Measurements from ENCODE around the gene SYVN1.
A peak's percentile ranks its signal among the peaks of the same experiment; 100 is the strongest.

The SYVN1 gene

GRCh38 chr11:65133724-65134123, 595 bp downstream of the SYVN1 start:
- Mint-ChIP-seq H3K4me3 (peak overlapping the region; percentile 98), H3K36me3 (peaks cover 76% of the 10 kb centered on the region), H3K27ac (peak overlapping the region; percentile 100), H3K4me1 (peaks cover 53% of the 10 kb centered on the region), H3K9me3 (no peaks in the 10 kb centered on the region)
- ATAC-seq, result no peak
- DNase-seq (ENCODE audit: low spot score in 2 of 2), result no peak

GRCh38 chr11:65132988-65133700, 1.2 kb downstream of the SYVN1 start:
- peak overlapping the region; percentile 98 for H3K4me3 Mint-ChIP-seq
- ATAC-seq (no peak), DNase-seq (ENCODE audit: low spot score in 2 of 2) (no peak)
- peaks cover 81% of the 10 kb centered on the region for H3K36me3 Mint-ChIP-seq
- H3K9me3 Mint-ChIP-seq, result no peaks in the 10 kb centered on the region
- peaks cover 53% of the 10 kb centered on the region for H3K4me1 Mint-ChIP-seq
- H3K27ac Mint-ChIP-seq, result peak overlapping the region; percentile 100

- peaks cover 89% of the 10 kb centered on the region for H3K36me3 Mint-ChIP-seq
- peaks cover 53% of the 10 kb centered on the region for H3K4me1 Mint-ChIP-seq
- ATAC-seq (no peak), DNase-seq (ENCODE audit: low spot score in 2 of 2) (no peak)
- H3K27ac Mint-ChIP-seq, result peak overlapping the region; percentile 100
- peak overlapping the region; percentile 98 for H3K4me3 Mint-ChIP-seq
- H3K9me3 Mint-ChIP-seq, result no peaks in the 10 kb centered on the region
Measured at GRCh38 chr11:65132238-65132987, 1.9 kb downstream of the SYVN1 start.

- Mint-ChIP-seq H3K36me3 (peaks cover 94% of the 10 kb centered on the region), H3K9me3 (no peaks in the 10 kb centered on the region), H3K4me1 (peaks cover 53% of the 10 kb centered on the region), H3K4me3 (peak overlapping the region; percentile 98), H3K27ac (peak overlapping the region; percentile 100)
- DNase-seq (ENCODE audit: low spot score in 2 of 2) (no peak), ATAC-seq (no peak)
Measured at GRCh38 chr11:65131895-65132237, 2.5 kb downstream of the SYVN1 start.

- peaks cover 99% of the 10 kb centered on the region for H3K36me3 Mint-ChIP-seq
- H3K4me3 Mint-ChIP-seq, result no peak overlapping the region
- no peaks in the 10 kb centered on the region for H3K9me3 Mint-ChIP-seq
- H3K4me1 Mint-ChIP-seq, result peaks cover 49% of the 10 kb centered on the region
- DNase-seq (ENCODE audit: low spot score in 2 of 2) (no peak), ATAC-seq (no peak)
- H3K27ac Mint-ChIP-seq, result peak overlapping the region; percentile 43
Measured at GRCh38 chr11:65131417-65131776, 2.9 kb downstream of the SYVN1 start.

GRCh38 chr11:65130631-65131416, 3.5 kb downstream of the SYVN1 start:
- peak overlapping the region; percentile 43 for H3K27ac Mint-ChIP-seq
- peaks cover 43% of the 10 kb centered on the region for H3K4me1 Mint-ChIP-seq
- H3K36me3 Mint-ChIP-seq, result peaks cover 99% of the 10 kb centered on the region
- H3K4me3 Mint-ChIP-seq, result no peak overlapping the region
- no peaks in the 10 kb centered on the region for H3K9me3 Mint-ChIP-seq
- no peak for ATAC-seq
- DNase-seq (ENCODE audit: low spot score in 2 of 2), result no peak

GRCh38 chr11:65129649-65130441, 4.5 kb downstream of the SYVN1 start:
- DNase-seq (ENCODE audit: low spot score in 2 of 2) (no peak), ATAC-seq (no peak)
- Mint-ChIP-seq H3K4me1 (peaks cover 36% of the 10 kb centered on the region), H3K4me3 (no peak overlapping the region), H3K9me3 (no peaks in the 10 kb centered on the region), H3K27ac (peak overlapping the region; percentile 43), H3K36me3 (peaks cover 99% of the 10 kb centered on the region)

- no peaks in the 10 kb centered on the region for H3K9me3 Mint-ChIP-seq
- H3K4me1 Mint-ChIP-seq, result peaks cover 31% of the 10 kb centered on the region
- H3K36me3 Mint-ChIP-seq, result peaks cover 97% of the 10 kb centered on the region
- DNase-seq (ENCODE audit: low spot score in 2 of 2), result no peak
- no peak for ATAC-seq
- no peak overlapping the region for H3K4me3 Mint-ChIP-seq
- peak overlapping the region; percentile 48 for H3K27ac Mint-ChIP-seq
Measured at GRCh38 chr11:65128182-65129145, 5.9 kb downstream of the SYVN1 start.

GRCh38 chr11:65127473-65128181, 6.7 kb downstream of the SYVN1 start:
- H3K36me3 Mint-ChIP-seq, result peaks cover 90% of the 10 kb centered on the region
- no peak for ATAC-seq
- DNase-seq (ENCODE audit: low spot score in 2 of 2), result no peak
- H3K4me1 Mint-ChIP-seq, result peaks cover 23% of the 10 kb centered on the region
- H3K9me3 Mint-ChIP-seq, result no peaks in the 10 kb centered on the region
- H3K4me3 Mint-ChIP-seq, result no peak overlapping the region
- H3K27ac Mint-ChIP-seq, result peak overlapping the region; percentile 48

GRCh38 chr11:65126624-65127274, 7.6 kb downstream of the SYVN1 start:
- no peak for DNase-seq (ENCODE audit: low spot score in 2 of 2)
- no peaks in the 10 kb centered on the region for H3K9me3 Mint-ChIP-seq
- no peak overlapping the region for H3K27ac Mint-ChIP-seq
- ATAC-seq, result no peak
- peaks cover 90% of the 10 kb centered on the region for H3K36me3 Mint-ChIP-seq
- no peak overlapping the region for H3K4me3 Mint-ChIP-seq
- H3K4me1 Mint-ChIP-seq, result peaks cover 21% of the 10 kb centered on the region

GRCh38 chr11:65125197-65126056, 8.9 kb downstream of the SYVN1 start:
- no peak overlapping the region for H3K4me3 Mint-ChIP-seq
- H3K27ac Mint-ChIP-seq, result peak overlapping the region; percentile 72
- H3K36me3 Mint-ChIP-seq, result peaks cover 90% of the 10 kb centered on the region
- peaks cover 28% of the 10 kb centered on the region for H3K4me1 Mint-ChIP-seq
- DNase-seq (ENCODE audit: low spot score in 2 of 2) (no peak), ATAC-seq (no peak)
- H3K9me3 Mint-ChIP-seq, result no peaks in the 10 kb centered on the region

- peaks cover 33% of the 10 kb centered on the region for H3K4me1 Mint-ChIP-seq
- H3K9me3 Mint-ChIP-seq, result no peaks in the 10 kb centered on the region
- H3K36me3 Mint-ChIP-seq, result peaks cover 90% of the 10 kb centered on the region
- peak overlapping the region; percentile 27 for H3K4me3 Mint-ChIP-seq
- no peak for DNase-seq (ENCODE audit: low spot score in 2 of 2)
- ATAC-seq, result no peak
- H3K27ac Mint-ChIP-seq, result peak overlapping the region; percentile 71
Measured at GRCh38 chr11:65124480-65125196, 9.7 kb downstream of the SYVN1 start.
